SK-N-SH (cell line): Measurements from ENCODE around the gene ANO2. TPM values are rescaled to one million over a fixed set of nuclear protein-coding genes. Genes with fewer than 3 reads are reported as not detected.

Experiments used
- CTCF ChIA-PET: fragments of 300-600, 350-600 bp; formaldehyde crosslinking; extraction: SDS; loops from one replicate; lab custom pipeline; 2021; lab: Yijun Ruan, JAX
- POLR2A ChIA-PET: fragments of 350-600 bp; sonication (Branson Sonifier 250); formaldehyde crosslinking; extraction: SDS; loops from one replicate; lab custom pipeline; 2020; ENCODE audit warnings: antibody characterized with exemption, inconsistent platforms; lab: Yijun Ruan, JAX
- DNase-seq: peaks from one replicate; pipeline ENCODE4 v3.0.0; 2012
- H2AFZ ChIP-seq: fragments of 200-600 bp; sonication (generic); 2 replicates; pipeline ENCODE4 v1.8.1; 2016; ENCODE audit warnings: antibody characterized with exemption, mild to moderate bottlenecking, low read depth
- H3F3A ChIP-seq: fragments of 200-600 bp; sonication (generic); replicated peaks from 2 replicates; pipeline ENCODE3; 2016; ENCODE audit warnings: antibody characterized with exemption, mild to moderate bottlenecking; ENCODE audit not compliant: insufficient read depth
- H3K27ac ChIP-seq, 2 experiments: fragments of 200-500 bp in 1 of 2; fragments of 200-600 bp in 1 of 2; sonication (Bioruptor generic) in 1 of 2; sonication (generic), shearing (Covaris generic) in 1 of 2; 2 replicates each; pipeline versions ENCODE4 v1.5.1 to v1.6.1; 2014 to 2016; ENCODE audit warnings: low read depth in 2 of 2, inconsistent platforms in 1 of 2, low read length in 1 of 2, mild to moderate bottlenecking in 1 of 2, mixed read lengths in 1 of 2
- H3K27me3 ChIP-seq: fragments of 200-600 bp; sonication (generic), shearing (Covaris generic); 2 replicates; pipeline ENCODE4 v1.6.1; 2016; ENCODE audit warnings: mixed run types; ENCODE audit not compliant: insufficient read depth
- H3K36me3 ChIP-seq, 2 experiments: fragments of 200-500 bp in 1 of 2; fragments of 200-600 bp in 1 of 2; sonication (Bioruptor generic) in 1 of 2; sonication (generic) in 1 of 2; replicated peaks in 1 of 2; 2 replicates each; pipeline versions ENCODE3 to v1.5.1; 2014 to 2016; ENCODE audit warnings: low read length in 1 of 2, mild to moderate bottlenecking in 1 of 2; ENCODE audit not compliant: insufficient read depth in 2 of 2, control insufficient read depth in 1 of 2
- H3K4me1 ChIP-seq, 2 experiments: fragments of 200-500 bp in 1 of 2; fragments of 200-600 bp in 1 of 2; sonication (Bioruptor generic) in 1 of 2; sonication (generic), shearing (Covaris generic) in 1 of 2; 2 replicates each; pipeline versions ENCODE4 v1.5.1 to v1.6.1; 2014 to 2016; ENCODE audit warnings: low read depth in 1 of 2, low read length in 1 of 2, mixed run types in 1 of 2; ENCODE audit not compliant: insufficient read depth in 2 of 2, control insufficient read depth in 1 of 2
- H3K4me2 ChIP-seq: fragments of 200-600 bp; sonication (generic), shearing (Covaris generic); 2 replicates; pipeline ENCODE4 v1.6.1; 2017; ENCODE audit warnings: mixed run types
- H3K4me3 ChIP-seq, 2 experiments: fragments of 200-500 bp in 1 of 2; fragments of 200-600 bp in 1 of 2; sonication (Bioruptor generic) in 1 of 2; sonication (generic), shearing (Covaris generic) in 1 of 2; 2 replicates each; pipeline versions ENCODE4 v1.5.1 to v1.8.1; 2014 to 2016; ENCODE audit warnings: low read depth in 2 of 2, inconsistent platforms in 1 of 2, low read length in 1 of 2, mild to moderate bottlenecking in 1 of 2, mixed read lengths in 1 of 2, moderate library complexity in 1 of 2
- H3K79me2 ChIP-seq: fragments of 200-600 bp; sonication (generic); 2 replicates; pipeline ENCODE4 v1.8.1; 2017; ENCODE audit warnings: mild to moderate bottlenecking; ENCODE audit not compliant: insufficient read depth
- H3K9ac ChIP-seq: fragments of 200-600 bp; sonication (generic); 2 replicates; pipeline ENCODE4 v1.6.1; 2017; ENCODE audit warnings: mixed run types
- H3K9me2 ChIP-seq: fragments of 200-600 bp; sonication (generic); 2 replicates; pipeline ENCODE4 v1.6.1; 2017; ENCODE audit warnings: mixed run types
- H3K9me3 ChIP-seq: fragments of 200-600 bp; sonication (generic); 2 replicates; pipeline ENCODE4 v1.6.1; 2017; ENCODE audit warnings: mixed run types, mild to moderate bottlenecking, moderate library complexity
- H4K20me1 ChIP-seq: fragments of 200-600 bp; sonication (generic); 2 replicates; pipeline ENCODE4 v1.6.1; 2017; ENCODE audit warnings: mild to moderate bottlenecking, mixed run types; ENCODE audit not compliant: insufficient read depth
- EP300 ChIP-seq, 2 experiments: IDR thresholded peaks; 2 replicates each; pipeline versions ENCODE4 v1.4.0 to v1.6.1; 2012; ENCODE audit warnings: borderline replicate concordance in 1 of 2, low read depth in 1 of 2, low read length in 1 of 2
- FOSL2 ChIP-seq: IDR thresholded peaks from 2 replicates; pipeline ENCODE4 v1.4.0; 2012; ENCODE audit warnings: low read depth, mild to moderate bottlenecking, moderate library complexity, borderline replicate concordance
- FOXJ3 ChIP-seq: sonication (generic); formaldehyde crosslinking; IDR thresholded peaks from 2 replicates; pipeline ENCODE4 v1.5.1; 2020; ENCODE audit warnings: mild to moderate bottlenecking, missing genetic modification reagents
- GABPA ChIP-seq: IDR thresholded peaks from 2 replicates; pipeline ENCODE4 v1.4.0; 2012; ENCODE audit warnings: low read depth, mild to moderate bottlenecking
- MAX ChIP-seq: IDR thresholded peaks from 2 replicates; pipeline ENCODE4 v1.4.0; 2012; ENCODE audit warnings: low read depth
- MXI1 ChIP-seq: IDR thresholded peaks from 2 replicates; pipeline ENCODE4 v1.6.1; 2012; ENCODE audit warnings: mild to moderate bottlenecking, low read depth, low read length, improper control_type of control experiment
- PBX3 ChIP-seq: IDR thresholded peaks from 2 replicates; pipeline ENCODE4; 2012
- POLR2AphosphoS5 ChIP-seq: IDR thresholded peaks from 2 replicates; pipeline ENCODE4 v1.6.1; 2012; ENCODE audit warnings: low read depth, low read length
- RCOR1 ChIP-seq: fragments of 150-350 bp; IDR thresholded peaks from 2 replicates; pipeline ENCODE4 v1.6.1; 2017; ENCODE audit warnings: antibody characterized with exemption, low read length
- RFX5 ChIP-seq: IDR thresholded peaks from 2 replicates; pipeline ENCODE4 v1.6.1; 2012; ENCODE audit warnings: mild to moderate bottlenecking, improper control_type of control experiment, low read length
- RXRA ChIP-seq: IDR thresholded peaks from 2 replicates; pipeline ENCODE4 v1.4.0; 2012; ENCODE audit warnings: low read depth, mild to moderate bottlenecking, borderline replicate concordance
- TEAD4 ChIP-seq: IDR thresholded peaks from 2 replicates; pipeline ENCODE4 v1.4.0; 2012; ENCODE audit warnings: mild to moderate bottlenecking, borderline replicate concordance; ENCODE audit not compliant: insufficient read depth
- WGBS: methylation state at CpG from one replicate; pipeline ENCODE4 v1.1.6; 2017; ENCODE audit warnings: low lambda C conversion rate; 5-methylcytosine and 5-hydroxymethylcytosine counted together
- polyA plus RNA-seq, 3 experiments: library from polyadenylated mRNA; depleted of rRNA; stranded (reverse); fragments of >200 nt; gene quantifications; 2 replicates each; pipeline ENCODE4 v1.2.3, GENCODE V29; 2012
- TF ChIP-seq, protein P1 (sequence below): fragments of 200-600 bp; sonication (generic); IDR thresholded peaks from 2 replicates; pipeline ENCODE4 v1.6.1; 2017; ENCODE audit warnings: antibody characterized with exemption, mild to moderate bottlenecking, moderate library complexity
- TF ChIP-seq, protein P2 (sequence below): IDR thresholded peaks from 2 replicates; pipeline ENCODE4 v1.4.0; 2012; ENCODE audit warnings: low read depth, borderline replicate concordance
- TF ChIP-seq, protein P3 (sequence below): IDR thresholded peaks from 2 replicates; pipeline ENCODE4 v1.6.1; 2012; ENCODE audit warnings: mild to moderate bottlenecking, low read depth, low read length, moderate library complexity

The ANO2 gene
- polyA plus RNA-seq, 1 of the 3 experiments (the other 2 are of a cell fraction) = not detected

- Histone ChIP-seq H3F3A (no peaks in the 10 kb centered on the region), H3K36me3 (no peaks in the 10 kb centered on the region), H3K9ac (no peak overlapping the region), H3K27ac (no peak overlapping the region), H3K27me3 (peaks cover 17% of the 10 kb centered on the region; the same call in 1 of the 2 replicates), H3K9me3 (no peaks in the 10 kb centered on the region), H2AFZ (no peak overlapping the region), H3K4me2 (no peak overlapping the region), H4K20me1 (no peaks in the 10 kb centered on the region), H3K4me1 (no peaks in the 10 kb centered on the region), H3K9me2 (no peaks in the 10 kb centered on the region), H3K79me2 (no peaks in the 10 kb centered on the region), H3K4me3 (no peak overlapping the region)
- TF ChIP-seq POLR2AphosphoS5 = no peak
- TF ChIP-seq, protein P1, sequence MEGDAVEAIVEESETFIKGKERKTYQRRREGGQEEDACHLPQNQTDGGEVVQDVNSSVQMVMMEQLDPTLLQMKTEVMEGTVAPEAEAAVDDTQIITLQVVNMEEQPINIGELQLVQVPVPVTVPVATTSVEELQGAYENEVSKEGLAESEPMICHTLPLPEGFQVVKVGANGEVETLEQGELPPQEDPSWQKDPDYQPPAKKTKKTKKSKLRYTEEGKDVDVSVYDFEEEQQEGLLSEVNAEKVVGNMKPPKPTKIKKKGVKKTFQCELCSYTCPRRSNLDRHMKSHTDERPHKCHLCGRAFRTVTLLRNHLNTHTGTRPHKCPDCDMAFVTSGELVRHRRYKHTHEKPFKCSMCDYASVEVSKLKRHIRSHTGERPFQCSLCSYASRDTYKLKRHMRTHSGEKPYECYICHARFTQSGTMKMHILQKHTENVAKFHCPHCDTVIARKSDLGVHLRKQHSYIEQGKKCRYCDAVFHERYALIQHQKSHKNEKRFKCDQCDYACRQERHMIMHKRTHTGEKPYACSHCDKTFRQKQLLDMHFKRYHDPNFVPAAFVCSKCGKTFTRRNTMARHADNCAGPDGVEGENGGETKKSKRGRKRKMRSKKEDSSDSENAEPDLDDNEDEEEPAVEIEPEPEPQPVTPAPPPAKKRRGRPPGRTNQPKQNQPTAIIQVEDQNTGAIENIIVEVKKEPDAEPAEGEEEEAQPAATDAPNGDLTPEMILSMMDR = no peak
- TF ChIP-seq FOSL2 = no peak
- TF ChIP-seq, protein P2, sequence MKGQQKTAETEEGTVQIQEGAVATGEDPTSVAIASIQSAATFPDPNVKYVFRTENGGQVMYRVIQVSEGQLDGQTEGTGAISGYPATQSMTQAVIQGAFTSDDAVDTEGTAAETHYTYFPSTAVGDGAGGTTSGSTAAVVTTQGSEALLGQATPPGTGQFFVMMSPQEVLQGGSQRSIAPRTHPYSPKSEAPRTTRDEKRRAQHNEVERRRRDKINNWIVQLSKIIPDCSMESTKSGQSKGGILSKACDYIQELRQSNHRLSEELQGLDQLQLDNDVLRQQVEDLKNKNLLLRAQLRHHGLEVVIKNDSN = no peak
- no peak for TF ChIP-seq PBX3
- ChIA-PET CTCF (no interaction called here), POLR2A (no interaction called here)
- 31% methylated on average over 3 of the region's 3 CpGs for WGBS
- no peak for DNase-seq
These were observed 45.4 kb downstream of the ANO2 start for GRCh38 chr12:5899675-5900074.

DNA sequence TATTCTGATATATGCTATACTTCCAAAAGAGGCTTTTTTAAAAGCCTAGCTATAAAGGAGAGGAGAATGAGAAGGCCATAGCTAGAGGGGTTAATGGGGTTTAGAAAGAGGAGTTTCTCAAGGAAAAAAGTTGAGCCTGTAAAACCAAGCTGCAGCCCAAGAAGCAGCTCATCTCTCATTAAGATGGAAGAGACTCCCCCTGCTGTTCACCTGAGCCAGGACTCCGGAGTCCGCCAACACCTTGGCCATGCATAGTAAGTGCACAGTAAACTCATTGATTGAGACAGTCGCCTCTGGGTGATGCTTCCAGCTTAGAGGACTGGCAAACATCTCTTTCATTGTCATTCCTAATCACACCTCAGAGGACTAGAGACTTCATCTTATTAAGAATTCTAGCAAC lies 46.2 kb downstream of the ANO2 start:
- Histone ChIP-seq H3K27ac (no peak overlapping the region), H3K9me3 (no peaks in the 10 kb centered on the region), H3K27me3 (peaks cover 17% of the 10 kb centered on the region; the same call in 1 of the 2 replicates), H4K20me1 (no peaks in the 10 kb centered on the region), H3K4me2 (no peak overlapping the region), H3K9ac (no peak overlapping the region), H3K4me3 (no peak overlapping the region), H3K36me3 (no peaks in the 10 kb centered on the region), H3K79me2 (no peaks in the 10 kb centered on the region), H3K4me1 (no peaks in the 10 kb centered on the region), H3K9me2 (no peaks in the 10 kb centered on the region), H3F3A (no peaks in the 10 kb centered on the region), H2AFZ (no peak overlapping the region)
- POLR2A ChIA-PET = no interaction called here
- CTCF ChIA-PET = interaction anchor here (0.9 kb wide), 1 partner anchor 153 kb away, joined by 4 read pairs; no protein-coding TSS in a partner anchor
- 21% methylated on average over 3 of the region's 3 CpGs for WGBS
- DNase-seq = no peak
- TF ChIP-seq MXI1 (no peak), EP300 (IDR thresholded peaks at IDR 0.05; ENCODE audit: borderline replicate concordance in 1 of 2, low read depth in 1 of 2, low read length in 1 of 2) (no peak), RCOR1 (no peak), TEAD4 (no peak), RFX5 (no peak), MAX (no peak), RXRA (no peak), PBX3 (no peak), GABPA (no peak), FOXJ3 (CRISPR knock-in tag) (no peak), FOSL2 (no peak)
- TF ChIP-seq, protein P1 = no peak; the same call in 1 of the 2 replicates
- TF ChIP-seq, protein P3, sequence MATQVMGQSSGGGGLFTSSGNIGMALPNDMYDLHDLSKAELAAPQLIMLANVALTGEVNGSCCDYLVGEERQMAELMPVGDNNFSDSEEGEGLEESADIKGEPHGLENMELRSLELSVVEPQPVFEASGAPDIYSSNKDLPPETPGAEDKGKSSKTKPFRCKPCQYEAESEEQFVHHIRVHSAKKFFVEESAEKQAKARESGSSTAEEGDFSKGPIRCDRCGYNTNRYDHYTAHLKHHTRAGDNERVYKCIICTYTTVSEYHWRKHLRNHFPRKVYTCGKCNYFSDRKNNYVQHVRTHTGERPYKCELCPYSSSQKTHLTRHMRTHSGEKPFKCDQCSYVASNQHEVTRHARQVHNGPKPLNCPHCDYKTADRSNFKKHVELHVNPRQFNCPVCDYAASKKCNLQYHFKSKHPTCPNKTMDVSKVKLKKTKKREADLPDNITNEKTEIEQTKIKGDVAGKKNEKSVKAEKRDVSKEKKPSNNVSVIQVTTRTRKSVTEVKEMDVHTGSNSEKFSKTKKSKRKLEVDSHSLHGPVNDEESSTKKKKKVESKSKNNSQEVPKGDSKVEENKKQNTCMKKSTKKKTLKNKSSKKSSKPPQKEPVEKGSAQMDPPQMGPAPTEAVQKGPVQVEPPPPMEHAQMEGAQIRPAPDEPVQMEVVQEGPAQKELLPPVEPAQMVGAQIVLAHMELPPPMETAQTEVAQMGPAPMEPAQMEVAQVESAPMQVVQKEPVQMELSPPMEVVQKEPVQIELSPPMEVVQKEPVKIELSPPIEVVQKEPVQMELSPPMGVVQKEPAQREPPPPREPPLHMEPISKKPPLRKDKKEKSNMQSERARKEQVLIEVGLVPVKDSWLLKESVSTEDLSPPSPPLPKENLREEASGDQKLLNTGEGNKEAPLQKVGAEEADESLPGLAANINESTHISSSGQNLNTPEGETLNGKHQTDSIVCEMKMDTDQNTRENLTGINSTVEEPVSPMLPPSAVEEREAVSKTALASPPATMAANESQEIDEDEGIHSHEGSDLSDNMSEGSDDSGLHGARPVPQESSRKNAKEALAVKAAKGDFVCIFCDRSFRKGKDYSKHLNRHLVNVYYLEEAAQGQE = no peak
